ENCODE data around the gene FUT1. TPM values are rescaled to one million over a fixed set of nuclear protein-coding genes. Genes with fewer than 3 reads are reported as not detected.
A peak's percentile ranks its signal among the peaks of the same experiment; 100 is the strongest.

FUT1 gene
- total and polyA plus RNA-seq, 9 of the 15 experiments (the other 6 are each of a cell fraction or from before 2014, with no cell fraction given) = 2.3 to 18.5 (median 8.8) TPM

GRCh38 chr19:48724796-48725753 lies 27.4 kb downstream of the FUT1 start (continued):
- TF ChIP-seq, protein P1, sequence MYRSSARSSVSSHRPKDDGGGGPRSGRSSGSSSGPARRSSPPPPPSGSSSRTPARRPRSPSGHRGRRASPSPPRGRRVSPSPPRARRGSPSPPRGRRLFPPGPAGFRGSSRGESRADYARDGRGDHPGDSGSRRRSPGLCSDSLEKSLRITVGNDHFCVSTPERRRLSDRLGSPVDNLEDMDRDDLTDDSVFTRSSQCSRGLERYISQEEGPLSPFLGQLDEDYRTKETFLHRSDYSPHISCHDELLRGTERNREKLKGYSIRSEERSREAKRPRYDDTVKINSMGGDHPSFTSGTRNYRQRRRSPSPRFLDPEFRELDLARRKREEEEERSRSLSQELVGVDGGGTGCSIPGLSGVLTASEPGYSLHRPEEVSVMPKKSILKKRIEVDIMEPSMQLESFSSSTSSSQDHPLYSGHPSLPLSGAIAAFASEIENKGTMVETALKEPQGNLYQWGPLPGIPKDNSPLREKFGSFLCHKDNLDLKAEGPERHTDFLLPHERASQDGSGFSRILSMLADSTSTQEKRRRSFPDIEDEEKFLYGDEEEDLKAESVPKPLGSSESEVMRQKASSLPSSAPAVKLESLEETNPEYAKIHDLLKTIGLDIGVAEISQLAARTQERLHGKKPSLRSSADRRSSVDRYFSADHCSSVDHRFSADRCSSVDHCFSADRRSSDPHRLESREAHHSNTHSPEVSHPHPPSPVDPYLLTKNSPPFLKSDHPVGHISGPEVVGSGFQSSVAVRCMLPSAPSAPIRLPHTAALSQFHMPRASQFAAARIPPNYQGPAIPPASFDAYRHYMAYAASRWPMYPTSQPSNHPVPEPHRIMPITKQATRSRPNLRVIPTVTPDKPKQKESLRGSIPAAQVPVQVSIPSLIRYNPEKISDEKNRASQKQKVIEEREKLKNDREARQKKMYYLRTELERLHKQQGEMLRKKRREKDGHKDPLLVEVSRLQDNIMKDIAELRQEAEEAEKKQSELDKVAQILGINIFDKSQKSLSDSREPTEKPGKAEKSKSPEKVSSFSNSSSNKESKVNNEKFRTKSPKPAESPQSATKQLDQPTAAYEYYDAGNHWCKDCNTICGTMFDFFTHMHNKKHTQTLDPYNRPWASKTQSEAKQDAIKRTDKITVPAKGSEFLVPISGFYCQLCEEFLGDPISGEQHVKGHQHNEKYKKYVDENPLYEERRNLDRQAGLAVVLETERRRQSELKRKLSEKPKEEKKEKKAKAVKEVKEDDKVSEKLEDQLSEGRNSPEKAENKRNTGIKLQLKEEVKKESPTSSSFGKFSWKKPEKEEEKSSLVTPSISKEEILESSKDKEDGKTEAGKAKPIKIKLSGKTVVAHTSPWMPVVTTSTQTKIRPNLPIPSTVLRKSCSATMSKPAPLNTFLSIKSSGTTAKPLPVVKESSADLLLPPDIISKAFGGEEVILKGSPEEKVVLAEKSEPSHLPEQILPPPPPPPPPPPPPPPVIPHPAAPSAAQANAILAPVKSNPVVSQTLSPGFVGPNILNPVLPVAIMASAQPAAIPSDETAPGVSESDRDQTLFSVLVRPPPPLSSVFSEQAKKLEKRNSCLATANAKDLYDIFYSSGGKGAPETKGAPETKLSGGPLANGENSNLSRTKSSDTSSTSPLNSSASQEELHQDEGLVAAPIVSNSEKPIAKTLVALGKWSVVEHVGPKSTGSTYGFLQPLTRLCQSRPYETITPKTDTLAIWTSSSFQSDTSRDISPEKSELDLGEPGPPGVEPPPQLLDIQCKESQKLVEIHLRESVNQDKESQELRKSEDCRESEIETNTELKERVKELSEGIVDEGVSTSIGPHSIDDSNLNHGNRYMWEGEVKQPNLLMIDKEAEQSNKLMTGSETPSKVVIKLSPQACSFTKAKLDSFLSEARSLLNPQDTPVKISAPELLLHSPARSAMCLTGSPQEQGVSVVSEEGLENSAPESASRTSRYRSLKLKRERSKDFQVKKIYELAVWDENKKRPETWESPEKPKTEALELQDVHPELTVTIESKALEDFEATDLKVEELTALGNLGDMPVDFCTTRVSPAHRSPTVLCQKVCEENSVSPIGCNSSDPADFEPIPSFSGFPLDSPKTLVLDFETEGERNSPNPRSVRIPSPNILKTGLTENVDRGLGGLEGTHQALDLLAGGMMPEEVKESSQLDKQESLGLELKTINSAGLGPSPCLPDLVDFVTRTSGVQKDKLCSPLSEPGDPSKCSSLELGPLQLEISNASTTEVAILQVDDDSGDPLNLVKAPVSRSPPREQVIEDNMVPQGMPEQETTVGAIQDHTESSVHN (IDR thresholded peaks at IDR 0.05; ENCODE audit: borderline replicate concordance in 1 of 2, low read depth in 1 of 2) = peak in 1 of 2 experiments; percentile 42; a peak in 1 of 4 replicates
- TF ChIP-seq L3MBTL2 (IDR thresholded peaks at IDR 0.05) = no peak; the same call in 1 of the 2 replicates
- TF ChIP-seq, protein P2, sequence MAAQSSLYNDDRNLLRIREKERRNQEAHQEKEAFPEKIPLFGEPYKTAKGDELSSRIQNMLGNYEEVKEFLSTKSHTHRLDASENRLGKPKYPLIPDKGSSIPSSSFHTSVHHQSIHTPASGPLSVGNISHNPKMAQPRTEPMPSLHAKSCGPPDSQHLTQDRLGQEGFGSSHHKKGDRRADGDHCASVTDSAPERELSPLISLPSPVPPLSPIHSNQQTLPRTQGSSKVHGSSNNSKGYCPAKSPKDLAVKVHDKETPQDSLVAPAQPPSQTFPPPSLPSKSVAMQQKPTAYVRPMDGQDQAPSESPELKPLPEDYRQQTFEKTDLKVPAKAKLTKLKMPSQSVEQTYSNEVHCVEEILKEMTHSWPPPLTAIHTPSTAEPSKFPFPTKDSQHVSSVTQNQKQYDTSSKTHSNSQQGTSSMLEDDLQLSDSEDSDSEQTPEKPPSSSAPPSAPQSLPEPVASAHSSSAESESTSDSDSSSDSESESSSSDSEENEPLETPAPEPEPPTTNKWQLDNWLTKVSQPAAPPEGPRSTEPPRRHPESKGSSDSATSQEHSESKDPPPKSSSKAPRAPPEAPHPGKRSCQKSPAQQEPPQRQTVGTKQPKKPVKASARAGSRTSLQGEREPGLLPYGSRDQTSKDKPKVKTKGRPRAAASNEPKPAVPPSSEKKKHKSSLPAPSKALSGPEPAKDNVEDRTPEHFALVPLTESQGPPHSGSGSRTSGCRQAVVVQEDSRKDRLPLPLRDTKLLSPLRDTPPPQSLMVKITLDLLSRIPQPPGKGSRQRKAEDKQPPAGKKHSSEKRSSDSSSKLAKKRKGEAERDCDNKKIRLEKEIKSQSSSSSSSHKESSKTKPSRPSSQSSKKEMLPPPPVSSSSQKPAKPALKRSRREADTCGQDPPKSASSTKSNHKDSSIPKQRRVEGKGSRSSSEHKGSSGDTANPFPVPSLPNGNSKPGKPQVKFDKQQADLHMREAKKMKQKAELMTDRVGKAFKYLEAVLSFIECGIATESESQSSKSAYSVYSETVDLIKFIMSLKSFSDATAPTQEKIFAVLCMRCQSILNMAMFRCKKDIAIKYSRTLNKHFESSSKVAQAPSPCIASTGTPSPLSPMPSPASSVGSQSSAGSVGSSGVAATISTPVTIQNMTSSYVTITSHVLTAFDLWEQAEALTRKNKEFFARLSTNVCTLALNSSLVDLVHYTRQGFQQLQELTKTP (IDR thresholded peaks at IDR 0.05; ENCODE audit: low read depth in 1 of 2, partially characterized antibody in 2 of 2) = peak; percentile 26 to 99
- TF ChIP-seq GABPB1 (CRISPR knock-in tag; IDR thresholded peaks at IDR 0.05) = peak; percentile 80
- TF ChIP-seq LARP7 (IDR thresholded peaks at IDR 0.05) = no peak
- no peak for TF ChIP-seq ZBTB8A (IDR thresholded peaks at IDR 0.05; ENCODE audit: partially characterized antibody)
- TF ChIP-seq ZNF644 (tag; IDR thresholded peaks at IDR 0.05; ENCODE audit: low read depth) = peak; percentile 91
- TF ChIP-seq GABPA (tag; conservative IDR thresholded peaks at IDR 0.05; ENCODE audit: low read depth) = peak; percentile 93
- TF ChIP-seq NKRF (IDR thresholded peaks at IDR 0.05; ENCODE audit: borderline replicate concordance) = 0 out of 2 replicates have a peak, but pooled peaks have one; percentile 16
- TF ChIP-seq ZZZ3 (IDR thresholded peaks at IDR 0.05) = no peak
- no peak for TF ChIP-seq NFIX (CRISPR knock-in tag; IDR thresholded peaks at IDR 0.05; ENCODE audit: low read depth)
- no peak for TF ChIP-seq NFE2 (IDR thresholded peaks at IDR 0.05; ENCODE audit: low read depth)

Measured in K562 (cell line).